ENCODE results near the gene MYOM1.

MYOM1 gene

DNA sequence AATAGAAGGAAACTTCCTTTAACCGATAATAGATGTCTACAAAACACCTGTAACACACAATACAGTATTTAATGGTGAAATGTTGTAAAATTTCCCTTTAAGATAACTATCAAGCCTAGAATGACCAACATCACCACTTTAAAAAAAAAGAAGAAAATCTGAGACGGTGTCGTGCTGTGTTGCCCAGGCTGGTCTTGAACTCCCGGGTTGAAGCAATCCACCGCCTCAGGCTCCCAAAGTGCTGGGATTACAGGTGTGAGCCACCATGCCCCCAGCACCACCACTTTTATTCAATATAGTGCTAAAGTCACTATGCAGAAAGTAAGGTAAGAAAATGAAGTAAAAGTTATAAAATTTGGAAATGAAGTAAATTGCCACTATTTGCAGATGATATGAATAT is 96.9 kb downstream of the MYOM1 start:
- TF ChIP-seq, protein P1, sequence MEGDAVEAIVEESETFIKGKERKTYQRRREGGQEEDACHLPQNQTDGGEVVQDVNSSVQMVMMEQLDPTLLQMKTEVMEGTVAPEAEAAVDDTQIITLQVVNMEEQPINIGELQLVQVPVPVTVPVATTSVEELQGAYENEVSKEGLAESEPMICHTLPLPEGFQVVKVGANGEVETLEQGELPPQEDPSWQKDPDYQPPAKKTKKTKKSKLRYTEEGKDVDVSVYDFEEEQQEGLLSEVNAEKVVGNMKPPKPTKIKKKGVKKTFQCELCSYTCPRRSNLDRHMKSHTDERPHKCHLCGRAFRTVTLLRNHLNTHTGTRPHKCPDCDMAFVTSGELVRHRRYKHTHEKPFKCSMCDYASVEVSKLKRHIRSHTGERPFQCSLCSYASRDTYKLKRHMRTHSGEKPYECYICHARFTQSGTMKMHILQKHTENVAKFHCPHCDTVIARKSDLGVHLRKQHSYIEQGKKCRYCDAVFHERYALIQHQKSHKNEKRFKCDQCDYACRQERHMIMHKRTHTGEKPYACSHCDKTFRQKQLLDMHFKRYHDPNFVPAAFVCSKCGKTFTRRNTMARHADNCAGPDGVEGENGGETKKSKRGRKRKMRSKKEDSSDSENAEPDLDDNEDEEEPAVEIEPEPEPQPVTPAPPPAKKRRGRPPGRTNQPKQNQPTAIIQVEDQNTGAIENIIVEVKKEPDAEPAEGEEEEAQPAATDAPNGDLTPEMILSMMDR (IDR thresholded peaks at IDR 0.05; ENCODE audit: low read depth, low read length, missing control alignments) = no peak
- DNase-seq (ENCODE audit: extremely low read depth, low read depth) = no peak
- no peak overlapping the region for H3K4me3 ChIP-seq (replicated peaks; ENCODE audit: low read depth, low read length)

DNA sequence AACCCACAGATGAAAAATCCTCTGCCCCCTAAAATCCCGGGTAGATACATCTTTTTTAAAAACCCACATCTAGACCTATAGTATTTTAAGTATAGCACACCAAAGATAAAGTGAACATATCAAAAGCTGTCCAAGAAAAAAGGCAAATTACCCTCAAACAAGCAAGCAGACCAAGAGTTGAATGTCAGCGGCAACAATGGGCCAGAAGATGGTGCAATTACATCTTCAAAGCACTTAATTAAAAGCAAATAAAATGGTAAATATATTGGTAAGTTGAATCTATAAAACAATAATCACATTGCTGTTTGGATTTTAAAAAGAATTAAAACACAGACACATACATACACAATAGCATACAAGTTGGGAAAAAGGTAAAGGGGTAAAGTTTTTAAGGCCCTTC is 98.5 kb downstream of the MYOM1 start:
- no peak overlapping the region for H3K4me3 ChIP-seq (replicated peaks; ENCODE audit: low read depth, low read length)
- no peak for DNase-seq (ENCODE audit: extremely low read depth, low read depth)

DNA sequence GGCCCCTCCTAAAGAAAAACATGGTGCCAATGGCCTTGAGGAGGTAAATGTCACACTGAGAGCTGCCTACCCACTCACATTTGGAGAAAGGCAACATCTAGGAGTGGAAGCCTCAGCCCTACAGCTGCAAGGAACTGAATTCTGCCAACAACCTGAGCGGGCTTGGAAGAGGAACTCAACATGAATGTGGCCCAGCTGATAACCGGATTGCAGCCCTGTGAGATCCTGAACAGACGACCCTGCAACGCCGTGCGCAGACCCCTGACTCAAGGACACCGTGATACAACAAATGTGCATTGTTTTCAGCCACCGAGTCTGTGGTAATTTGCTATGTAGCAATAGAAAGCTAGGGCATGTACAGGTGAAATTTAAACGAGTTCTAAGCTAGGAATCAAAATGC is 99.4 kb downstream of the MYOM1 start:
- TF ChIP-seq, protein P1 (IDR thresholded peaks at IDR 0.05; ENCODE audit: low read depth, low read length, missing control alignments) = no peak
- DNase-seq (ENCODE audit: extremely low read depth, low read depth) = no peak
- H3K4me3 ChIP-seq (replicated peaks; ENCODE audit: low read depth, low read length) = no peak overlapping the region

More for the DNA sequence above, 98.5 kb downstream of the MYOM1 start:
- TF ChIP-seq, protein P1 (IDR thresholded peaks at IDR 0.05; ENCODE audit: low read depth, low read length, missing control alignments) = no peak

DNA sequence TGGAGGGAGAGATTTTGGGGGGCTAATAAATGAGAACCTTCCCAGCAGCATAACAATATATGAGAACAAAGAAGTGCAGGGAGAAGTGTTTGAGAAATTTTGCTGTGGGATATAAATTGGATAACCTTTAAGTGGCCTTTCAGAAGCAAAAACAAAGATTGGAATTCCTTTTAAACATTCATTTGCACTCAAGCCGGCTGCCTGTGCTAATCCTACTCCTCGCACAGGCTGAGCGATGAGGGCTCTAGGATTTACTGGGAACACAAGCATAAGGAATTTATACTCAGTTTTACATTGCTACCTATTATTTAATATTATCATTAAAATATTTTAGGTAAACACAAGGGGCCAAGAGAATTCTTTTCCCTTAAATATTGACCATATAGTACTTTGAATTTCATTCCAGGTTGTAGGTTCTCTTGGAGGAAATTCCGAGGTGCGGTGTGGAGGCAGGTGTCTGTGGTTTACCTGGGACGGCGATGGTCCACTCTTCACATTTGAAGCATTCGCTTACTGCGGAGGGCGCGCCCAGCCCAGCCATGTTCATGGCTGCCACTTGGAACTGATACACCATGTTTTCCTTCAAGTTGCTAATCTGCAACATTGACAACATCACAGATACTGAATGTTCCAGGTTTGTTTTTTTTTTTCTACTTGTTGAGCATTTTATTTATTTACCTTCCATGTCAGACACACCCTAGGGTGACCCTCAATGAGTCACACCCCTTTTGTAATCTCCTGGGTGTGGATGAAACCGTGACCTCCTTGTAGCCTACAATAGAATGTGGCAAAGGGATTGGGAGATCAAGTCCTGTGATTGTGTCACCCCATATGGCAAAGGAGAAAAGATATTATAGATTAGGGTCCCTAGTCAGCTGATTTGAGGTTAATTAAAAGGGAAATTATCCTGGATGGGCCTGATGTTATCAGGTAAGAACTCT is 100.1 kb downstream of the MYOM1 start:
- DNase-seq (ENCODE audit: extremely low read depth, low read depth) = no peak
- no peak overlapping the region for H3K4me3 ChIP-seq (replicated peaks; ENCODE audit: low read depth, low read length)
- TF ChIP-seq, protein P1 (IDR thresholded peaks at IDR 0.05; ENCODE audit: low read depth, low read length, missing control alignments) = no peak

DNA sequence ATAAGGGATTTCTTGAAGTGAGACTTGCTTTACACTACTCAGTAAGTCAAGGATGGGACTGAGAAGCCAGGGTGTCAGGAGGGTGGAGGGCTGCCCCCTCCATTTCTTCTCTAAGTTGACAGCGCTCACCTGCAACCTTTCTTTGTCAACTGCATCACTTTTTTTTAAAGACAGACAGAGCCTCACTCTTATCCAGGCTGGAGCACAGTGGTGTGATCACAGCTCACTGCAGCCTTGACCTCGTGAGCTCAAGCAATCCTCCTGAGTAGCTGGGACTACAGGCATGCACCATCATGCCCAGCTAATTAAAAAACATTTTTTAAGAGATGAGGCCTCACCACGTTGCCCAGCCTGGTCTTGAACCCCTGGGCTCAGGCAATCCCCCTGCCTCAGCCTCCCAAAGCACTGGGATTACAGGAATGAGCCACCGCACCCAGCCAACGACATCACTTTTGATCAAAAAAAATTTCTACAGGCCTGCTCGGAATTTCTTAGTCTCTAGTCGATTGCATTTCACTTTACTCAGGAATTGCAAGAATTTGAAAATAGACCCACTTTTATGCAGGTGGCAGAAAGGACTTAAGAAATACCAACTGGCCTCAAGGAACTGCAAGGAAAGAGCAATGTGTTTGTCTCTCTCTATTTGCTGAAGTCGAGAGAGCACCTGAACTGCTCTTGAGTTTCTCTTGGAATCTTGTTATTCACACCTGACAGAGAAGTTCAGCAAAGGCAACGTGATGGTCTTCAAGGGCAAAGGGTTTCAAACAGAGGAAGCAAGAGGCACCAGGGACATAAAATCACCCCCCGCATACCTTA is 101.4 kb downstream of the MYOM1 start:
- no peak overlapping the region for H3K4me3 ChIP-seq (replicated peaks; ENCODE audit: low read depth, low read length)
- no peak for DNase-seq (ENCODE audit: extremely low read depth, low read depth)
- TF ChIP-seq, protein P1 (IDR thresholded peaks at IDR 0.05; ENCODE audit: low read depth, low read length, missing control alignments) = no peak

DNA sequence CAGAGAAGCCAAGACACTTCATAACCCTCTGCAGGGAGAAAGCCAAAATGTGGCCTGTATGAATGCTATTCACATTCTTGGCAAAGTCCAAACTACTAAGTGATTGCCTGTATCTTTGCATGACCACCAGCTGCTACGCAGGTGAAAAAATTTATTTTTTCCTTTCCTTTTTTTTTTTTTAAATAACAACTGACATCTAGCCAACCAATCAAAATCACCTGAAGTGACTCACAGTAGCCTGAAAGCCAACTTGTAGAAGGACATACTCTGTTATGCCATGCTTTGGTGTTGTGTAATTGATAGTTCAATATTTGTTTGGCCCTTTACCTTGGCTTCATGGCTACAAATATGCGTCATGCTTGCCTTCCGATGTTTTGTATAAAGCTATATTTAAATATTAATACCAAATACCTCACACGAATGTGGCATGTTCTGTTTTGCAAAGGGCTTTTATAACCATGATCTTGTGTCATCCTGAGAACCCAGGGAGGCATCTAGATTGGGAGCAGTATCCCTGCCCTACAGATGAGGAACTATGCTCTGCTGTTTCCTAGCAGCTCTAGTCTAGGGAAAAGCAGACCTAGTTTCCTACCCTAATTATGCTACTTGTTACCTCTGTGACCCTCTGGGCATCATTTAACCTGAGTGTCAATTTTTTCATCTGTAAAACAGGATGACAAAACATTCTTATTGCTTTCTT is 102.1 kb downstream of the MYOM1 start:
- no peak overlapping the region for H3K4me3 ChIP-seq (replicated peaks; ENCODE audit: low read depth, low read length)
- DNase-seq (ENCODE audit: extremely low read depth, low read depth) = no peak
- TF ChIP-seq, protein P1 (IDR thresholded peaks at IDR 0.05; ENCODE audit: low read depth, low read length, missing control alignments) = no peak

All from HFF-Myc (cell line).